Left hindlimb (tissue), 1 donor: Measurements from ENCODE around the gene CDHR3.

ENCODE experiments used
- DNase-seq: peaks from one replicate; pipeline ENCODE4 v3.0.0-alpha.2; 2018

CDHR3 gene

GRCh38 chr7:106054156-106054910 lies 91.3 kb downstream of the CDHR3 start:
- no peak for DNase-seq

DNA sequence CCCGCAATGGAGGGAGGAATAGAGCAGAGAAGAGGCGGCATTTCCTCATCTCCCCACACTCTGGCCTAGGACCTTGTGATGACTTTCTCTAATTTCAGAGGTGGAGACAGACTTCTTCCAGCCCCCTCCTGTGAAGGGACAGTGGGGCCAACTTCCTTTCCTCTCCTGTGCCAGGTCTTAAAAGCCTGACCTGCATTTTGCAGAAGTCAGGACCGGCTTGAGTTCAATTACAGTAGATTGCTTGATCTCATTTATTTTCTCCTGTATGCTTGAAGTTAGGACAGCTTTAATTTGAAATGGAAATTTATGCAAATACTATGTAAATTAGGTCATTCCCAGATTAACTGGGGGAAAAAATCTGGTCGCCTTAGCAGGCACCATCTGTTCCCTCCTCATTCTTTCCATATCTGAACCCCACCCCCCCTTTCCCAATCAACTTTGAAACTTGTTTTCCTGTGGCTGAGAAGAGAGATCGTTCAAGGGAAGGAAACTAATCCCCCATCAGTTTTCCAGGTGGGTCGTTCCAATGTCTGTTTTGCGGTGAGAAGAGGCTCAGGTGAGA lies 92.0 kb downstream of the CDHR3 start:
- DNase-seq, result no peak

- DNase-seq, result peak; percentile 66
These were observed 93.6 kb downstream of the CDHR3 start for GRCh38 chr7:106056513-106057203.

- DNase-seq, result no peak
These were observed 94.3 kb downstream of the CDHR3 start for GRCh38 chr7:106057204-106057961.

- DNase-seq, result no peak
These were observed 95.2 kb downstream of the CDHR3 start for GRCh38 chr7:106057962-106058927.

GRCh38 chr7:106058928-106059324 lies 95.9 kb downstream of the CDHR3 start:
- DNase-seq, result no peak

GRCh38 chr7:106059556-106059955 lies 96.5 kb downstream of the CDHR3 start:
- no peak for DNase-seq

- DNase-seq, result no peak
These were observed 97.4 kb downstream of the CDHR3 start for GRCh38 chr7:106060394-106060920.

GRCh38 chr7:106061301-106061979 lies 98.4 kb downstream of the CDHR3 start:
- DNase-seq, result no peak

DNA sequence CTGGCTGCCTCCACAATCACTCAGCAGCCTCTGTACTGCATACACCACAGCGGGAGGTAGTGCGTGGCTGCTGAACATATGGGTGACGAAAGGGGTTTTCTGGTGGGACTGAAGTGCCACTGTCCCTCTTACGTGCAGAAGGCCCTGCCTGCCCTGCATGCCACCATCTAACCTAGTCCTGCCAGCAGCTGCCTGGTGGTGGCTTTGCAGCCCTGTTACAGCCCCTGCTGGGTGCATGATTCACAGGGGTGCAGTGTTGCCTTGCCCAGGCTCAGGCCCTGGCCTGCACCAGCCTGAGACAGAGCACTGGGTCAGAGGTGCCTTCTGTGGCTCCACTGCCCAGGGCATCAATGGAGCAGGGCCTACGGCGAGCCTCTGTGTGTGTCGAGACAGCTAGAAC lies 98.9 kb downstream of the CDHR3 start:
- DNase-seq, result no peak

DNA sequence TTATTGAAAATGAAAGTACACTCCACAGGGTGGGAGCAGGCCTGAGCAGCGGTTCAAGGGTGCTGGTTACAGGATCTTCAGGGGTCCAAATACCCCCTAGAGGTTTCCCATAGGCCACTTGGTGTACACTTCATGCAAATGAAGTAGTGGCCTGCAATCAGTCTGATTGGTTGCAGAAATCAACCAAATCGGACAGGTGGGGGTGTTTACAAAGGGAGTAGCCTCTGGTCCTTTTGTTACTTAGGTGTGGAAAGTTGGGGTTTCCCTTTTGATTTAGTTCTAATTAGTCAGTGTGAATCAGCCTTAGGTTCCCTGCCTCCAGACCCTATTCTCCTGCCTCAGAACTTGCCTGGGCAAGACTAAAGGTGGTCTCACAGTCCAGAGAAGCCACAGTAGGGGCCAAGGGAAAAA lies 99.5 kb downstream of the CDHR3 start:
- DNase-seq, result no peak

- DNase-seq, result no peak
These were observed 100.0 kb downstream of the CDHR3 start for GRCh38 chr7:106063024-106063423.

GRCh38 chr7:106063692-106064091 lies 100.6 kb downstream of the CDHR3 start:
- DNase-seq, result no peak

GRCh38 chr7:106064316-106064715 lies 101.3 kb downstream of the CDHR3 start:
- DNase-seq, result no peak

- DNase-seq, result peak; percentile 83
These were observed 101.9 kb downstream of the CDHR3 start for GRCh38 chr7:106064771-106065574.

- no peak for DNase-seq
These were observed 102.8 kb downstream of the CDHR3 start for GRCh38 chr7:106065575-106066500.

DNA sequence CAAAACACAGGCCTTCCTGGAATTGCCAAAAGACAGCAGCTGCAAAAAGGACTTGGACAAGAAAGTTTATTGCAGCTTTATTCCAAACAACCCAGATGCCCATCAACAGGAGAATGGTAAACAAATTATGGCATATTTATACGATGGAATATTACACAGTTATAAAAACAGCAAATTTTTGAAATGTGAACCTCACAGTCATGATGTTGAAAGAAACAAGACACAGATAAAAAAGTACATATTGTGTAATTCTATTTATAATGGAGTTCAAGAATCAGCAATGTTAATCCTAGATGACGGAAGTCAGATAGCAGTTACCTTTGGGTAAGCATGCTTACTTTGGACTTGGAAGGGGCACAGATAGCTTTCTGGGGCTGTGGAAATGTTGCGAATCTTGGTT lies 104.6 kb downstream of the CDHR3 start:
- DNase-seq, result no peak

- DNase-seq, result no peak
These were observed 105.5 kb downstream of the CDHR3 start for GRCh38 chr7:106068538-106068961.

GRCh38 chr7:106068986-106069385 lies 105.9 kb downstream of the CDHR3 start:
- DNase-seq, result peak; percentile 16
